Adrenal gland (tissue), 5 donors: Measurements from ENCODE around the gene KNG1.

ENCODE experiments used
- CTCF ChIP-seq, 6 experiments: fragments of 450-650 bp in 4 of 6; fragments of 200-600 bp in 2 of 6; sonication (generic) in 1 of 6; IDR thresholded peaks; 1 replicate in 5 of 6; 2 replicates in 1 of 6; pipeline versions ENCODE4 v1.5.1 to v1.8.0; 2016 to 2021; ENCODE audit warnings: antibody characterized with exemption in 6 of 6, mild to moderate bottlenecking in 2 of 6, moderate library complexity in 1 of 6
- POLR2A ChIP-seq, 2 donors: fragments of 450-650 bp; IDR thresholded peaks; one replicate each; pipeline ENCODE4 v1.6.1; 2017; ENCODE audit warnings: antibody characterized with exemption in 2 of 2, mild to moderate bottlenecking in 2 of 2, moderate library complexity in 1 of 2
- donor health status: DM: no; HTN: no; CAD: no.

- TF ChIP-seq CTCF (IDR thresholded peaks at IDR 0.05) (no peak), POLR2A (IDR thresholded peaks at IDR 0.05) (no peak)
These were observed 25.5 kb upstream of the KNG1 start for GRCh38 chr3:186691676-186692075.
